Measurements from ENCODE around the gene PCBP4.

GRCh38 chr3:51940648-51941462 is 26.4 kb downstream of the PCBP4 start:
- TF ChIP-seq CTCF (IDR thresholded peaks at IDR 0.05 in 2 of 3, conservative IDR thresholded peaks at IDR 0.05 in 1 of 3; ENCODE audit: borderline replicate concordance in 1 of 3, insufficient read depth in 1 of 3, low read depth in 2 of 3, low read length in 2 of 3) (no peak), SP1 (IDR thresholded peaks at IDR 0.05; ENCODE audit: low read depth) (no peak), POLR2A (IDR thresholded peaks at IDR 0.05; ENCODE audit: borderline replicate concordance, extremely low read depth, insufficient read depth, insufficient read length) (no peak), EZH2 (IDR thresholded peaks at IDR 0.05) (no peak)
